Measurements from ENCODE around the gene SPNS1.
"Not testable (repeated sequence)": the region's sequence is repeated elsewhere in the genome, so short reads cannot be mapped to it uniquely, and the experiment has no call there.

The SPNS1 gene

DNA sequence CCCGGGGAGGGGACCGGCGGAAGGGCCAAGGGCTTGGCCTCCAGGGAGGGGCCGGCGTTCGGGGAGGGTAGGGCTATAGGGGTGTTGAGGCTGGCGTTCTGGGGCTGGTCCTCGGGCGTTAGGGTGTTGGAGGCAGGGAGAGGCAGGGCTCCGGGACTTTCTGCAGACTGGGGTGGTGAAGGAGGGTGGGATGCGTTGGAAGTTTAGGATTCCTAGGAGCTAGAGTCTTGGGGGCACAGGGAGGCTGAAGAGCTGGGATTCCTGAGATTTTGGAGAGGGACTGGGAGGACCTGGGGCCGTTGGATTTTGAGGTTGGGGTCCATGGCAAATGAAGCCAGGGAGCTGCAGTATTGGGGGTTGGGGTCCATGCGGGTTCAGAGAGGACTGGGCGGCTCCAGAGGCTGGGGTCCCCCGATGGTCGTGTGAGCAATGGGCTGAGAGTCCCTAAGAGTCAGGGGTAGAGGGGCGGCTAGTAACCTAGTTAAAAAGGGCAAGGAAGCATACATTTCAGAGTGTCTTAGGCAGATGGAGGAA is 23.1 kb upstream of the SPNS1 start:
- no peak for DNase-seq (ENCODE audit: low read depth in 2 of 2)

DNA sequence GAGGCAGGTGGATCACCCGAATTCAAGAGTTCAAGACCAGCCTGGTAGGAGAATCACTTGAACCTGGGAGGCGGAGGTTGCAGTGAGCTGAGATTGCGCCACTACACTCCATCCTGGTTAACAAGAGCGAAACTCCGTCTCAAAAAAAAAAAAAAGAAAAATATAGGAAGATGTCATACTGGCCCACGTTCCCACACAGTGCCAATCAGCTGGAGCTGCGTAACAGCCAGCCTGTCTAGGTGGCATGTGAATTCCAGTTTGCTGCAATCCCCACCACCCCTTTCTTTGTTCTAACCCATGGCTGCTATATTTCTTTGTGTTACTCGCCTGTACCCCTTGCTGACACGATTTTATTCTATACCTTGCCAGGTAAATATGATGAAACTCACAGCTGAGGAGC is 16.4 kb upstream of the SPNS1 start:
- DNase-seq (ENCODE audit: low read depth in 2 of 2) = no peak

DNA sequence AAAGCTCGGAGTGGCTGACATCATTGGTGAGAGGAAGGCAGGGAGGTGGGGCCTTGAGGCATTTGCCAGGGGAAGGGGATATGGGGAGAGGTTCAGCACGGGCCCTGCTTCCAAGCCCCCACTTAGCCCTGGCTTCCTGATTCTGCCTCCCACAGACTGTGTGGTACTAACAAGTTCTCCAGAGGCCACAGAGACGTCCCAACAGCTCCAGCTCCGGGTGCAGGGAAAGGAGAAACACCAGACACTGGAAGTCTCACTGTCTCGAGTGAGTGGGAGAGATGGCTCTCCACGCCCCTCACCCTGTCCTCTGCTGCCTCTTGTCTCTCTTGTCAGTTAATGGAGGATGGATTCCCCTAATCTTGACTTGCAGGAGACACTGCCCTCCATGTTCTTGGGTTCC is 15.7 kb upstream of the SPNS1 start:
- DNase-seq (ENCODE audit: low read depth in 2 of 2) = no peak

DNA sequence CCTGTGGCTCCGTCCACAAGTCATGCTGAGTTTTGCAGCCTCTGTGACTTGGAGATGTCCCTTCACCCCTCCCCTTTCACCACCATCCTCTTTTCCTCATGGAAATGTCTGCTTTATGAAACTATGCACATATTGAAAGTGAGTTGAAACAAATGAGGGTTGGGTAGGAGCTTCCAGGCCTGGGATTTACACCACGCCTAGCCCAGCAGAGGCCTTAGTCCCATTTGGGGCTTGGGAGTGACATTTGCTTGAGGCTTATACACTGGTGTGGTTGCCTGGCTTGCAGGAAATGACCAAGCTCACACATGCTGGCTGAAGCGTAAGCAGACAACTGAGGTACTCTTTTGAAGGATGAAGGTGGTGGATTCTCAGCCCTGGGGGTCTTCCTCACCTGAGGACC is 10.5 kb upstream of the SPNS1 start:
- DNase-seq (ENCODE audit: low read depth in 2 of 2) = no peak

DNA sequence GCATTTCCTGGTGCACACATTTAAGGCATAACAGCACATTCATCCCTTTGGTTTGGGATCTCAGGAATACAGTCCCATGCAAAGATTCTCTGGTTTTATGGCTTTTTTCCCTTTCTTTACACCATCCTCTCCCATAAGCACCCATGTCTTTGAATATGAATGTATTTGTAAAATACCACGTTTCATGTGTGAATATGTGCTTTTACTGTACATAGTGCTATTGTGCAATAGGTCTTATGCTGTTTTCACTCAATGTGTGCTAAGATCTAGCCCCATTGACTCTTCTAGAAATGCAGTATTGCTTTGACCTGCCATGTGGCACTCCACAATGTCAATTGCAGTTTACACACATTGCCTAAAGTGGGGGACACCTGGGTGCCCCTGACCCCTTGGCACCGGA is 10.1 kb upstream of the SPNS1 start:
- DNase-seq (ENCODE audit: low read depth in 2 of 2) = no peak

DNA sequence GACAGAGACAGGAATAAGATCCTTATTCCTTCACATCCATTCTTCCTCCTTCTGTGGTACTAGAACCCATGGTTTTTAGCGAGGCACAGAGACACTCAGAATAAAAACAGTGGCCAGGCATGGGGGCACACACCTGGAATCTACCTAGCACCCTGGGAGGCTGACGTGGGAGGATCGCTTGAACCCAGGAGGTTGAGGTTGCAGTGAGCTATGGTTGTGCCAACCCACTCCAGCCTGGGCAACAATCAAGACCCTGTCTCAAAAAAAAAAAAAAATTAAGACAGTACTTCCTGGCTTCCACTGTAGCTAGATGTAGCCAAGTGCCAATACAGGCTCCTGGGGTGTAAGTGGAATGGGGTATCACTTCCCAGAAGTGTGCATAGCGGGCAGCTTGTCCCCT is 7.4 kb upstream of the SPNS1 start:
- no peak for DNase-seq (ENCODE audit: low read depth in 2 of 2)

DNA sequence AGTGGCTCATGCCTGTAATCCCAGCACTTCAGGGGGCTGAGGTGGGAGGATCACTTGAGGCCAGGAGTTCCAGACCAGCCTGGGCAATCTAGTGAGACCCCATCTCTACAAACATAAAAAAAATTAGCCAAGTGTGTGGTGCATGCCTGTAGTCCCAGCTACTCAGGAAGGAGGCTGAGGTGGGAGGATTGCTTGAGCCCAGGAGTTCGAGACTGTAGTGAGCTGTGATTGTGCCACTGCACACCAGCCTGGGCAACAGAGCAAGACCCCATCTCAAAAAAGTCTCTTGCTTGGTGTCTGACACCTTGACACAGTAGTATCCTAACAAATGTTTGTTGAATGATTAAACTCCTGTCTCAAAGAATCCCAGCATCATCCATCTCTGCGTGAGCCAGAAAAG is 4.9 kb upstream of the SPNS1 start:
- DNase-seq (ENCODE audit: low read depth in 2 of 2) = not testable (repeated sequence)

DNA sequence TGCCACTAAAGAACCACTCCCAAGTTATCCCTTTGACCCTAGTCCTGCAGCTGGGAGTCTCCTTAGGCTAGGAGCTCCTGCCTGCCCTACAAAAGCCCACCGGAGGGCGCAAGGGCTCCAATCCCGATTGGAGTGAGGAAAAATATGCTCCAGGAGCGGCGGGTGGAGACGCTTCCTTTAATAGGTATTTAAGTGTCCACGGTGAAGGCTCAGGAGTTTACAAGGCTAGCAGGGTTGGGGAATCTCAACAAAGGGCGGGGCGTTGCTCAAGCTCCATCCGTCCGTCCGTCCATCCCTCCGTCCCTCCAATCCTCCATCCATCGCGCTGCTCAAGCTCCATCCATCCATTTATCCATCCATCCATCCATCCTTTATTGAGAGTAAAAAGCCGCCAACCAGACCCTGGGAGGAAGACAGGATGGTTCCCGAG is 556 bp upstream of the SPNS1 start:
- DNase-seq (ENCODE audit: low read depth in 2 of 2) = peak in 1 of 2 donors; percentile 27

DNA sequence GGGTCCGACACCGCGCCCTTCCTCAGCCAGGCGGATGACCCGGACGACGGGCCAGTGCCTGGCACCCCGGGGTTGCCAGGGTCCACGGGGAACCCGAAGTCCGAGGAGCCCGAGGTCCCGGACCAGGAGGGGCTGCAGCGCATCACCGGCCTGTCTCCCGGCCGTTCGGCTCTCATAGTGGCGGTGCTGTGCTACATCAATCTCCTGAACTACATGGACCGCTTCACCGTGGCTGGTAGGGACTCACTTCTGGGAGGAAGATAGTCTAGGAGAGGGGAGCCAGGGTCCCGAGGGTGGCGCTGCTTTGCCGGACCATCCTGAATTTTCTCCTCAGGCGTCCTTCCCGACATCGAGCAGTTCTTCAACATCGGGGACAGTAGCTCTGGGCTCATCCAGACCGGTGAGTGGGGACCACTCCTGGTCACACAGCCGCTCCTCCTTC is 601 bp downstream of the SPNS1 start:
- DNase-seq (ENCODE audit: low read depth in 2 of 2) = no peak

DNA sequence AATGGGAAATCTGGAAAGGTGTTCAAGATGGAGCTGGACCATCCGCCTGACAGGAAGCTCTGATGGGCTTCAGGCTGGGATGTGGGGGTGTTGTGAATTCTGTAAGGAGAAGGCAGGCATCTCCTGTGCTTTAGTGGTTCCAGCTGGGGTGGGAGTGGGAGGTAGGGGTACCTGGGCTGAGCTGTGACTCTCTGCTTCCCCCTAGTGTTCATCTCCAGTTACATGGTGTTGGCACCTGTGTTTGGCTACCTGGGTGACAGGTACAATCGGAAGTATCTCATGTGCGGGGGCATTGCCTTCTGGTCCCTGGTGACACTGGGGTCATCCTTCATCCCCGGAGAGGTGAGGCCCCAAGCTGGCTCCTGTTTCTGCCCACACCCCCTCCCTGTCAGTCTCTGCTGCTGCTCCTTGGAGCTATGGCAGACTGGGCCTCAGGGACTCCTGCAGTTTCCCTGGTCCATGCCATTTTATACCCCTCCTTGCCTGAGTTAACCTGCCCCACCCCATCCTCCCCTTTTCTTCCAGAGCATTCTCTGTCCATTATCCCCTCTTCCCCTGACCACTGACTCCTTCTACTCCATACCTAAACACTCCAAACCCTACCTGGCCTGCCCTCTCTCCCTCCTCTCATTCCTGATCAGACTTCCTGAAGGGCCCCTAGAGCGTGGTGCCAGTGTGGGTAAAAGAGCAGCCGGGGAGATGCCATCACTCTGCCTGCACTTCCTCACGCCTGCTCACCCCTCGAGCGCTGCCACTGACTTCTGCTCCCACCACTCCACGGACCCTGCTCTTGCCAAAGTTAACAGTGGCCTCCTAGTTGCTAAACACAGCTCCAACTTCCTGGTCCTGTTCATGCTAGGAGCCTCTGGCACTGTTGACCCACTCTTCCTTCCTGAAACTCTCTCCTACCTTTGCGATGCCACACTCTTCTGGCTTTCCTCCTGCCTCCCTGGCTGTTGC is 3.4 kb downstream of the SPNS1 start:
- DNase-seq (ENCODE audit: low read depth in 2 of 2) = no peak

DNA sequence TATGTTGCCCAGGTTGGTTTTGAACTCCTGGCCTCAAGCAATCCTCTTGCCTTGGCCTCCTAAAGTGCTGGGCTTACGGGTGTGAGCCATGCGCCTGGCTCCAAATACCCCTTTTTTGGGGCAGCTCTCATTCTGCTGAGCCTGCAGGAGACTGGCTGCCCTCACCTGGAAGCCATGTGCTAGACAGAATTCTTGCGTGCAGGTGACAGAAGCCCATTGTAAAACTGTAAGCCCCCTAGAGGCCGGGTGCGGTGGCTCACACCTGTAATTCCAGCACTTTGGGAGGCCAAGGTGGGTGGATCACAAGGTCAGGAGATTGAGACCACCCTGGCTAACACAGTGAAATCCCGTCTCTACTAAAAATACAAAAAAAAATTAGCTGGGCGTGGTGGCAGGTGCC is 5.8 kb downstream of the SPNS1 start:
- DNase-seq (ENCODE audit: low read depth in 2 of 2) = not testable (repeated sequence)

DNA sequence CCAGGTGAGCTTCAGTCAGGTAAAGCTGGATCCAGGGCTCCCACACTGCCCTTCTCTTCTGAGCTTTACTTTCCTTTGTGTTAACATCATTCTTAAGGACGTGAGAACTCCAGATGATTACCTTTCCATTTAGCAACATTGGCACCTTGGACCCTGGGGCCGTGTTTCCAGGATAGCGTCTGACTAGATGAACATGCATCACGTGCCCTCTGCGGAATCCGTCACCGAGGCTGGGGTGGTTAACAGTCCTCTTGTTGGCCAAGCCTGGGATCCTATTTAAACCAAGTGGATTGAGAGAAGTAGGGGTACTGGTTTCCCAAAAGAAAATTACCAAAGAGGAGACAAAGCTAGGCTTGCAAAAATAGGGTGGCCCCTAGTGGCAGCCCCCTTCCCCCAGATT is 6.4 kb downstream of the SPNS1 start:
- DNase-seq (ENCODE audit: low read depth in 2 of 2) = no peak

DNA sequence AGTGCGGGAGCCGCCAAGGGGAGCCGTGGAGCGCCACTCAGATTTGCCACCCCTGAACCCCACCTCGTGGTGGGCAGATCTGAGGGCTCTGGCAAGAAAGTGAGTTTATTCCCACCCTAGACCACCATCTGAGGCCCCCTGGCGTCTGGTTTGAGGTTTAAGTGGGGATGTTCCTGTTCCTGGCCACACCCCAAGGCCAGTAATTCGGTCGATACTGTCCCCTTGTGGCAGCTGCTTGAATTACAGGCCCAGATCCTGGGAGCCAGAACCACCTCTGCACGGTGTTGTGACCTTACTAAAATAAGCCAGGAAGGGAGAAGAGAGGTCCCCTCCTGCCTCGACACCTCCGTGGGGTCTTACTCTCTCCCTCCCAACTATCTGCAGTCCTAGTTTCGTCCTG is 6.9 kb downstream of the SPNS1 start:
- peak; percentile 29 to 62 for DNase-seq (ENCODE audit: low read depth in 2 of 2)

DNA sequence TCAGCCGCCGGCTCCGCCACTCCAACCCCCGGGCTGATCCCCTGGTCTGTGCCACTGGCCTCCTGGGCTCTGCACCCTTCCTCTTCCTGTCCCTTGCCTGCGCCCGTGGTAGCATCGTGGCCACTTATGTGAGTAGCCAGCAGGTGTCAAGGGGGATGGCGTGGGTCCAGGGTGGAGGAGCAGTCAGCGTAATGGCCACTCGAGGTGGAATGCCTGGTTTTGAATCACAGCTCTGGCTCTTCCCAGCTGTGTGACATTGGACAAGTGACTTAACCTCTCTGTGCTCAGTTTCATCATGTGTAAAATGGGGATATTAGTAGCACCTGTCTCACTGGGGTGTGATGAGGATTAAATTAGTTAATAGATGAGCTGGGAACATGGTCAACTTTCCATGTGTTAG is 7.8 kb downstream of the SPNS1 start:
- DNase-seq (ENCODE audit: low read depth in 2 of 2) = no peak

DNA sequence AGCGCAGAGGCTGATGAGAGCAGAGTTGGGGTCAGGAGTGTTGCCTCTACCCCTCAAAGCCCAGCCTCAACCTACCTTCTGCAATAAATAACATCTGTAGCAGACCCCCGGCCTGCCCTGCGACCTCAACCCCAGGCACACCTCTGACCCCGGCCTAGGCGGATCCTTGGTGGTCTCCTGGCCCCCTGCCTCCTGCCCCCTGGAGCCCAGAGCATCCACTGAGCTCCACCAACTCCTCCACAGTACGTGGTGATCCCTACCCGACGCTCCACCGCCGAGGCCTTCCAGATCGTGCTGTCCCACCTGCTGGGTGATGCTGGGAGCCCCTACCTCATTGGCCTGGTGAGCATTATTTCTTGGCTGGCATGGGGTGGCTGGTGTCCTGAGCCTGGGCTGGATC is 8.4 kb downstream of the SPNS1 start:
- no peak for DNase-seq (ENCODE audit: low read depth in 2 of 2)

DNA sequence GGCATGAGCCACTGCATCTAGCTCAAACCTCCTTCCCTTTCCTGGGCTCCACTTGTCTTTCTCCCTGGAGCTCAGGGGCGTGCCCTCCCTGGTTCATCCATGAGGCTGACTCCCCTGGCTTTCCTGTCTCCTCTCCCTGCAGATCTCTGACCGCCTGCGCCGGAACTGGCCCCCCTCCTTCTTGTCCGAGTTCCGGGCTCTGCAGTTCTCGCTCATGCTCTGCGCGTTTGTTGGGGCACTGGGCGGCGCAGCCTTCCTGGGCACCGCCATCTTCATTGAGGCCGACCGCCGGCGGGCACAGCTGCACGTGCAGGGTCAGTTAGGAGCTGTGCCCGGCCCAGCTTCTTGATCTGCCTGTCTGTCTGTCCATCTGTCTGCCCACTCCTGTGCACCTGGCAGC is 9.1 kb downstream of the SPNS1 start:
- DNase-seq (ENCODE audit: low read depth in 2 of 2) = no peak

DNA sequence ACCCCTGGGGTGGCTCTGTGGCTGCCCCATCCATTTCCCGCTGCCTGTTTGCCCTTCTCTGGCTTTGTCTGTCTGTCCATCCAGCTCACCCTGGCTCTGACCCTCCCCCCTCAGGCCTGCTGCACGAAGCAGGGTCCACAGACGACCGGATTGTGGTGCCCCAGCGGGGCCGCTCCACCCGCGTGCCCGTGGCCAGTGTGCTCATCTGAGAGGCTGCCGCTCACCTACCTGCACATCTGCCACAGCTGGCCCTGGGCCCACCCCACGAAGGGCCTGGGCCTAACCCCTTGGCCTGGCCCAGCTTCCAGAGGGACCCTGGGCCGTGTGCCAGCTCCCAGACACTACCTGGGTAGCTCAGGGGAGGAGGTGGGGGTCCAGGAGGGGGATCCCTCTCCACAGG is 9.5 kb downstream of the SPNS1 start:
- DNase-seq (ENCODE audit: low read depth in 2 of 2) = no peak

DNA sequence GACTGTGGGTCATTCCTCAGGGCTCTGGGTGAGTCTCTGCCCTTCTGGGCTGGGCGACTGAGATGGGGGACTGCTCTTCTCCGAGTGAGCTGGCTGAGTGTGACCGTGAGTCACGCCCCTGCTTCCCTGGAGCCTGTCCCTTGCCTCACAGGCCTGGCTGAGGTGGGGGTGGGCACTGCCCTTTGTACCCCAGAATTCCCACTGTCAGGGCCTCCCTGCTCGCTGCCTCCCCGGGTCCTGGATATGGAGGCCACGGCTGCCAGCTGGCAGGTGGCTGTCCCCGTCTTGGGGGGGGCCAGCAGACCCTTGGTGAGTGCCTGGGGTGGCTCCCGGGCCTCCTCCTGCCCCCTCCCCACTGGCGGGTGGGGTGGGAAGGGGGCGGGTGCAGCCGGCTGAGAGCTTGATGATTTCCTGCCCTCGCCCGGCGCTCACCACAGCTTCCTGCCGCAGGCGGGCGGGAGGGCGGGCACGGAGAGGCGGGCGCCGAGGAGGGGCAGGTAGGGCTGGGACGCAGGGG is 10.1 kb downstream of the SPNS1 start, which contains the start of gene LAT:
LAT (plus strand) TSS at position 434 of the 517 bp plus-strand sequence. CDS start 366 bp downstream, outside the sequence.
- peak; percentile 68 to 72 for DNase-seq (ENCODE audit: low read depth in 2 of 2)

DNA sequence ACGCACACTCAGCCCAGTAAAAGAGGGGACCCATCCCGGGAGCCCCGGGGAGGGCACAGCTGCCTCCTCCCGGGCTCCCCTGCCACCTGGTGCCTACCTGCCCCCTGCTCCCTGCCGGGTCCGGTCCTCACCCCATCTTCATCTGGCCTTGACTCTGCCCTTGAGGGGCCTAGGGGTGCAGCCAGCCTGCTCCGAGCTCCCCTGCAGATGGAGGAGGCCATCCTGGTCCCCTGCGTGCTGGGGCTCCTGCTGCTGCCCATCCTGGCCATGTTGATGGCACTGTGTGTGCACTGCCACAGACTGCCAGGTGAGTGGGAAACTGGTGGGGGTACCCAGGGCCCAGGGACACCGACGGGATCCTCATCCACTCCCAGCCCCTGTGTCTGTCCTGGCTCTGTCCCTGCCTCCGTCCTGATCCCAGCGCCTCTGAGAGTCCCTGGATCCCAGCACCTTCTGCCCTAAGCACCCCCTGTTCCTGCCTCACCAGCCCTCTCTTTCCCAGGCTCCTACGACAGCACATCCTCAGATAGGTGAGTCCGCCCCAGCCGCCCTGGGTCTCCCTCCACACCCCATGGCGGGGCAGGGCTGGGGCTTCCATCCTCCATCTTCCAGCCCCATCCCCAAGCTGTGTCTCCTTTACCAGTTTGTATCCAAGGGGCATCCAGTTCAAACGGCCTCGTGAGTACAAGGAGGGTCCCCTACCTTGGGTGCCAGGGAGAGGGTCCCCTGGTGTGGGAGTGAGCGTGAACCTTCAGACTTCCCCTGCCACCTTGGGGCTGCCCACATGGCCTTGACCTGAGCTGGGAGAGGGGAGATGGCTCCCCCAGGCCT is 10.8 kb downstream of the SPNS1 start:
- DNase-seq (ENCODE audit: low read depth in 2 of 2) = no peak

DNA sequence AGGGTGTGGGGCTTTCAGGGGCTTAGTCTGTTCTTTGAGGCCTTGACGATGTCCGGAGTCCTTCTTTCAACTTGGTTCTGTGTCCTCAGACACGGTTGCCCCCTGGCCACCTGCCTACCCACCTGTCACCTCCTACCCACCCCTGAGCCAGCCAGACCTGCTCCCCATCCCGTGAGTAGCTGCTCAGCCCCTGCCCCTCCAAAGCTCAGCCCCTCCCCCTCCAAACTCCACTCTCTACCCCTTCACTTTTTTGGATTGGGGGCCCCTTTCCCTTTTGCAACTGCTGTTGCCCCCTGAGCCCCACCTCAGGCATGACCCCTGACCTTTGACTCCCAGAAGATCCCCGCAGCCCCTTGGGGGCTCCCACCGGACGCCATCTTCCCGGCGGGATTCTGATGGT is 11.5 kb downstream of the SPNS1 start:
- no peak for DNase-seq (ENCODE audit: low read depth in 2 of 2)

DNA sequence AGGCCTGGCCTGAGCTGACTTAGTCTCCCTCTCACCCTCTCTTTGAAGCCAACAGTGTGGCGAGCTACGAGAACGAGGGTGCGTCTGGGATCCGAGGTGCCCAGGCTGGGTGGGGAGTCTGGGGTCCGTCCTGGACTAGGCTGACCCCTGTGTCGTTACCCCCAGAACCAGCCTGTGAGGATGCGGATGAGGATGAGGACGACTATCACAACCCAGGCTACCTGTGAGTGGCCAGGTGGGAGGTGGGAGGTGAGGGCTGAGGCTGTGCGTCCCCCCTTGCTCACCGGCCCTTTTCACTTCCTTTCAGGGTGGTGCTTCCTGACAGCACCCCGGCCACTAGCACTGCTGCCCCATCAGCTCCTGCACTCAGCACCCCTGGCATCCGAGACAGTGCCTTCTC is 11.9 kb downstream of the SPNS1 start:
- no peak for DNase-seq (ENCODE audit: low read depth in 2 of 2)
